AG04450 (cell line): ENCODE data around the gene SREK1. TPM values are rescaled to one million over a fixed set of nuclear protein-coding genes. Genes with fewer than 3 reads are reported as not detected.
"Not testable (repeated sequence)": the region's sequence is repeated elsewhere in the genome, so short reads cannot be mapped to it uniquely, and the experiment has no call there.

Experiments
- CTCF ChIA-PET: fragments of 300-600, 350-600 bp; formaldehyde crosslinking; extraction: SDS; loops from one replicate; lab custom pipeline; 2022; ENCODE audit warnings: antibody characterized with exemption, inconsistent platforms; lab: Charles Lee
- POLR2A ChIA-PET: fragments of 350-600 bp; formaldehyde crosslinking; extraction: SDS; loops from one replicate; lab custom pipeline; 2021; ENCODE audit warnings: antibody characterized with exemption, inconsistent platforms; lab: Yijun Ruan, JAX
- DNase-seq: peaks from one replicate; pipeline ENCODE4 v3.0.0-alpha.2; 2011; ENCODE audit warnings: low read depth, low spot score
- H3K27ac ChIP-seq: one replicate; pipeline ENCODE4 v1.5.1; 2012; ENCODE audit warnings: low read depth, low read length, control low read depth
- H3K27me3 ChIP-seq: one replicate; pipeline ENCODE4 v1.6.0; 2012; ENCODE audit warnings: low read length; ENCODE audit not compliant: control insufficient read depth, insufficient read depth
- H3K4me3 ChIP-seq: 2 replicates; pipeline ENCODE4 v1.5.1; 2011; ENCODE audit warnings: mild to moderate bottlenecking, low read depth, low read length, control low read depth
- H3K9me3 ChIP-seq: 2 replicates; pipeline ENCODE4 v1.5.1; 2012; ENCODE audit warnings: low read length; ENCODE audit not compliant: control insufficient read depth, insufficient read depth
- CTCF ChIP-seq: IDR thresholded peaks from 2 replicates; pipeline ENCODE4 v1.5.1; 2011; ENCODE audit warnings: low read depth, low read length, control low read depth, inconsistent platforms
- polyA plus RNA-seq: library from polyadenylated mRNA; depleted of rRNA; stranded (reverse); fragments of >200 nt; gene quantifications from 2 replicates; pipeline ENCODE4 v1.2.3, GENCODE V29; 2011

Gene SREK1
- polyA plus RNA-seq, 1 experiment: 58.8 TPM

GRCh38 chr5:66122379-66123034 lies 21.6 kb upstream of the SREK1 start:
- no peak for DNase-seq
- ChIA-PET CTCF (no interaction called here), POLR2A (interaction anchor here (0.9 kb wide), 1 partner anchor 21 kb away, joined by 3 read pairs; the partner anchor contains the start of gene SREK1)

GRCh38 chr5:66129144-66129543 lies 15.0 kb upstream of the SREK1 start:
- Histone ChIP-seq H3K27me3 (no peaks in the 10 kb centered on the region), H3K9me3 (peaks cover 4% of the 10 kb centered on the region; the same call in 1 of the 2 replicates), H3K27ac (no peak overlapping the region), H3K4me3 (no peak overlapping the region)
- TF ChIP-seq CTCF: no peak
- DNase-seq: no peak
- CTCF ChIA-PET: no interaction called here
- POLR2A ChIA-PET: no interaction called here

More at GRCh38 chr5:66122379-66123034, 21.6 kb upstream of the SREK1 start:
- no peaks in the 10 kb centered on the region for H3K9me3 ChIP-seq
- no peaks in the 10 kb centered on the region for H3K27me3 ChIP-seq
- no peak for TF ChIP-seq CTCF
- no peak overlapping the region for H3K4me3 ChIP-seq
- no peak overlapping the region for H3K27ac ChIP-seq

GRCh38 chr5:66130493-66130892 lies 13.6 kb upstream of the SREK1 start:
- Histone ChIP-seq H3K27me3 (no peaks in the 10 kb centered on the region), H3K27ac (no peak overlapping the region), H3K4me3 (no peak overlapping the region), H3K9me3 (peaks cover 4% of the 10 kb centered on the region; the same call in 1 of the 2 replicates)
- TF ChIP-seq CTCF: no peak
- POLR2A ChIA-PET: no interaction called here
- CTCF ChIA-PET: no interaction called here
- no peak for DNase-seq

- no peaks in the 10 kb centered on the region for H3K27me3 ChIP-seq
- no peak overlapping the region for H3K4me3 ChIP-seq
- POLR2A ChIA-PET: no interaction called here
- no peak for DNase-seq
- no peak for TF ChIP-seq CTCF
- H3K9me3 ChIP-seq: peaks cover 4% of the 10 kb centered on the region; the same call in 1 of the 2 replicates
- H3K27ac ChIP-seq: no peak overlapping the region
- CTCF ChIA-PET: no interaction called here
These were observed 9.7 kb upstream of the SREK1 start for GRCh38 chr5:66134407-66134861.

- no peaks in the 10 kb centered on the region for H3K27me3 ChIP-seq
- H3K4me3 ChIP-seq: no peak overlapping the region
- H3K27ac ChIP-seq: no peak overlapping the region
- CTCF ChIA-PET: no interaction called here
- H3K9me3 ChIP-seq: peaks cover under 1% of the 10 kb centered on the region; the same call in 1 of the 2 replicates
- POLR2A ChIA-PET: no interaction called here
- TF ChIP-seq CTCF: no peak
- DNase-seq: no peak
These were observed 8.0 kb upstream of the SREK1 start for GRCh38 chr5:66136053-66136452.

- H3K27me3 ChIP-seq, H3K27ac ChIP-seq, POLR2A ChIA-PET, CTCF ChIA-PET, DNase-seq, H3K4me3 ChIP-seq, H3K9me3 ChIP-seq: not testable (repeated sequence)
These were observed 7.2 kb upstream of the SREK1 start for GRCh38 chr5:66136944-66137343.
